Tibial nerve (tissue), 4 donors: Measurements from ENCODE around the gene PTPN5.

Source experiments
- EP300 ChIP-seq, 2 donors: sonication (generic); formaldehyde crosslinking; IDR thresholded peaks; one replicate each; pipeline ENCODE4 v1.6.1; 2017; ENCODE audit warnings: antibody characterized with exemption in 2 of 2, mild to moderate bottlenecking in 1 of 2
- POLR2A ChIP-seq, 2 donors: fragments of 450-650 bp; IDR thresholded peaks; one replicate each; pipeline ENCODE4 v1.6.1; 2017; ENCODE audit warnings: antibody characterized with exemption in 2 of 2, mild to moderate bottlenecking in 2 of 2, moderate library complexity in 2 of 2
- TF ChIP-seq, protein P1 (sequence below), 5 experiments: fragments of 200-600 bp in 3 of 5; fragments of 450-650 bp in 2 of 5; sonication (generic) in 3 of 5; IDR thresholded peaks; one replicate each; pipeline ENCODE4 v1.5.1; 2016 to 2019; ENCODE audit warnings: antibody characterized with exemption in 5 of 5, mild to moderate bottlenecking in 3 of 5, moderate library complexity in 2 of 5

DNA sequence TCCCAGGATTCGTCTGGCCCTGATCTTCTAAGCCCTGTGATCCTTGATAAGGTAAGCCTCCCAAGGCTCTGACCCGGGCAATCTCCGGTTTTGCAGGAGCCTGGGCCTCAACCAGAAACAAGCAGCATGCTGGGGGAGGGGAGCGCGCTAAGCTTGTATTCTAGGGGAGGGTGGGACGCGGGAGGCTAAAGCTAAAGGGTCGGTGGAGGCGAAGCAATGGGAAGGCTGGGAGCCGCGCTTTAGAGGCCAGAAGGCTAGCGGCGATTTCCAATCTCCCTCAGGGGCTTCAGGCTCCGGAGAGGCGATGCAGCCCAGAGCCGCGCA is 753 bp downstream of the PTPN5 start:
- TF ChIP-seq, protein P1, sequence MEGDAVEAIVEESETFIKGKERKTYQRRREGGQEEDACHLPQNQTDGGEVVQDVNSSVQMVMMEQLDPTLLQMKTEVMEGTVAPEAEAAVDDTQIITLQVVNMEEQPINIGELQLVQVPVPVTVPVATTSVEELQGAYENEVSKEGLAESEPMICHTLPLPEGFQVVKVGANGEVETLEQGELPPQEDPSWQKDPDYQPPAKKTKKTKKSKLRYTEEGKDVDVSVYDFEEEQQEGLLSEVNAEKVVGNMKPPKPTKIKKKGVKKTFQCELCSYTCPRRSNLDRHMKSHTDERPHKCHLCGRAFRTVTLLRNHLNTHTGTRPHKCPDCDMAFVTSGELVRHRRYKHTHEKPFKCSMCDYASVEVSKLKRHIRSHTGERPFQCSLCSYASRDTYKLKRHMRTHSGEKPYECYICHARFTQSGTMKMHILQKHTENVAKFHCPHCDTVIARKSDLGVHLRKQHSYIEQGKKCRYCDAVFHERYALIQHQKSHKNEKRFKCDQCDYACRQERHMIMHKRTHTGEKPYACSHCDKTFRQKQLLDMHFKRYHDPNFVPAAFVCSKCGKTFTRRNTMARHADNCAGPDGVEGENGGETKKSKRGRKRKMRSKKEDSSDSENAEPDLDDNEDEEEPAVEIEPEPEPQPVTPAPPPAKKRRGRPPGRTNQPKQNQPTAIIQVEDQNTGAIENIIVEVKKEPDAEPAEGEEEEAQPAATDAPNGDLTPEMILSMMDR (IDR thresholded peaks at IDR 0.05): no peak
- TF ChIP-seq EP300 (IDR thresholded peaks at IDR 0.05) (no peak), POLR2A (IDR thresholded peaks at IDR 0.05) (no peak)
